Bone marrow (tissue), 2 donors: Measurements from ENCODE around the gene ABCC1.
"Not testable (repeated sequence)": the region's sequence is repeated elsewhere in the genome, so short reads cannot be mapped to it uniquely, and the experiment has no call there.

ENCODE experiments used
- DNase-seq, 2 donors: peaks; one replicate each; lab custom pipeline; 2025; lab: John Stamatoyannopoulos, UW

Gene ABCC1

DNA sequence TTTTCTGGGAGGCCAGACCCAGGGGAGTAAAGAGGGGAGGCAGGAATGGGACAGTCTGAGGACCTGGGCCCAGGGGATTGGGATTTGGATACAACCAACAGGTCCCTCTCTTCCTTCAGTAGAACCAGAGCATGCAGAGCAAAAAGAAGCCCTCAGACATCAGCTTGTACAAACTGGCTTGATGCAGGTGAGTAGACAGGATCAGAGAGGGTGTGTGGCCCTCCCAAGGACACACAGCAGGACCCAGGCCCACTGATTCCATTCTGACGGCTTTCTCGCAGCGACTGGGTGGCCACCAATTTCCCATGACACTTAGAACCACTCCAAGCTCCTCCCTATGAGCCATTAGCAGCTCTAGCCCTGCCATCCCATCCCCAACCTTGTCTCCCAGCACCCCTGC is 210.2 kb downstream of the ABCC1 start:
- no peak for DNase-seq

DNA sequence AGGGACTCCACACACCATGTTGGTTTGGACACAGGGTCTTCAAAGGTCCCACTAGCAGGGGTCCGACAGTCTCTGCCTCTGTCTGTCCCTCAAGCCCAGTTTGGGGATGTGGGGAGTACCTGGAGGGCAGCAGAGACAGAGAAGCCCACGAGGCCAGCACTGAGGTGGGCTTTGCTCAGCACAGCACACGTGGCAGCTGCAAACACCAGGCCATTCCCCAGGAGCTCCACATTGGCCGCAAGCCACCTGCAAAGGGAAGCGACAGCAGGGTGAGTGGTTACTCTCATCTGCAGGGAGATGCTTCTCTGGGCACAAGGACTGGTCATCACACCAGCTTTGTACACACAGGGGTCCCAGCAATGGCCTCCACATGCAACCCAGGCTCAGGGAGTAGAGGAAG is 211.9 kb downstream of the ABCC1 start:
- no peak for DNase-seq

DNA sequence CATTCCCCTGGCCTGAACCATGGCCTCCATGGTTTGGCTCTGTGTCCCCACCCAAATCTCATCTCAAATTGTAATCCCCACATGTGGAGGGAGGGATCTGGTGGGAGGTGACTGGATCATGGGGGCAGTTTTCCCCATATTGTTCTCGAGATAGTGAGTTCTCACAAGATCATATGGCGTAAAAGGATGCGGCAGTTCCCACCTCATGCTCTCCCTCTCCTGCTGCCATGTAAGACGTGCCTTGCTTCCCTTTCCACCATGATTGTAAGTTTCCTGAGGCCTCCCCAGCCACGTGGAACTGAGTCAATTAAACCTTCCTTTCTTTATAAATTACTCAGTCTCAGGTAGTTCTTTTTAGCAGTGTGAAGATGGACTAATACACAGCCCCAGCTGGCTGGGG is 212.4 kb downstream of the ABCC1 start:
- DNase-seq = not testable (repeated sequence)

DNA sequence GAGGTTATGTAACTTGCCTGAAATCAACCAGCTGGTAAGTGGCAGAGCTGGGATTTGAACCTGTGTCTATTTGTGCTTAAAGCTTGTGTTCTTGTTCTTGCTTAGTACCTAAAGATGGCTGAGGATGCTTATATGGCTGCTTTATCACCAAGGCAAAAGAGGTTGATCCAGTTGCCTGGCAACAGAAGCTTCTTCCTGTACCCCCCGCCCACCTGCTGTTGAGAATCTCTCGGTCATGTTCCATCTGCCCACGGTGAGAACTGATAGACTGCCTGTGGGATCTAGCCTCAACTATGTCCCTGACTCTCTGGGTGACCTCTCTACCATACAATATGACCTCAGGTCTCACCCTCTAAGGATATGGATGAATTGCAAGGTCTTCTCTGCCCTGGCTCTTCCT is 213.2 kb downstream of the ABCC1 start:
- DNase-seq = no peak

DNA sequence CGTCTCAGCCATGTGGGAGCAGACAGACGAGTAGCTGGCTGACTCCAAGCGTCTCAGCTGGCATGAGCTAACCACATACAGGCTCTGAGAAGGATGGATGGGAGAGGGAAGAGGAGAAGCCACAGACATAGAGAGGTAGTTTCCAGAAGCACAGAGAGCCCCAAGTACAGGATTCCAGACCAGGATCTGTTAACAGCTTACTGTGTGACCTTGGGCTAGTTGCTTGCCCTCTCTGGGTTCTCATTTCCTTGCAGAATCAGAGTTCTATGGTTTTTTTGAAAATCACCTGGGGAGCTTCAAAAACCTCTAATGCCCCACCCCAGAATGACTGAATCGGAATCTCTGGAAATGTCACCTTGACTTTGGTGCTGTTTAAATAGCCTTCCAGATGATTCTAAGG is 213.7 kb downstream of the ABCC1 start:
- DNase-seq = no peak

DNA sequence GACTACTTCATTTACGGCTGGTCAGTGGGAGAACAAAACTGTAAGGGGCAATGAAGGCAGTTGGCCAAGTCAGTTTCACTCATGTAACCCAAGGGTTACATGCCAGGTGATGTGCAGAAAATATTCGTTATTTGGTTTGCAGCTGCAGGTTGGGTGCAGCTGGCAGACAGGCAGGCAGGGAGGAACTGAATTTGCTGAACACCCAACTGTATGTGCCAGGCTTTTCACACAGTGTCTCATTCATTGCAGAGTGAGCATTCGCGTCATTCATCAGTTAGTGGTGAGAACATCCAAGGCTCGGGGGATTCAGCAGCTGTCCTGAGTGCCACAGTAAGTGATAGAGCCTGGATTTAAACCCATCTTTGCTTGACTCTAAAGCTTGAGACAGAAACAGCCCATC is 214.2 kb downstream of the ABCC1 start:
- DNase-seq = no peak

- DNase-seq = no peak
Measured at GRCh38 chr16:16164243-16164642, 214.8 kb downstream of the ABCC1 start.

- no peak for DNase-seq
Measured at GRCh38 chr16:16166085-16166484, 216.7 kb downstream of the ABCC1 start.

- no peak for DNase-seq
Measured at GRCh38 chr16:16166949-16167348, 217.5 kb downstream of the ABCC1 start.

DNA sequence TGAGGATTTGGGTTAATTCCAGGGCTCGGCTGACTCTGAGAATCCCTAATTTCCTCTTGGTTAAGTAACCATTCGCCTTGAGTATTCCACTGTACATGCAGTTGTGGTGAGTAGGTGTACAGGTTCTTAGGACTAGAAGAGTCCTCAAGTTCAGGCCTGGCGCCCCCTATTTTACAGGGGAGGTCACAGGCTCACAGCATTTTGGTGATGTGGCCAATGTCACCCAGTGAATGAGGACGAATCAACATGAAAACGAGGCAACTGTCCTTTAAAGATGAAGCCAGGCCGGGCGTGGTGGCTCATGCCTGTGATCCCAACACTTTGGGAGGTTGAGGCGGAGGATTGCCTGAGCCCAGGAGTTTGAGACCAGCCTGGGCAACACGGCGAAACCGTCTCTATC is 218.5 kb downstream of the ABCC1 start:
- DNase-seq = no peak

GRCh38 chr16:16168431-16168830 is 219.0 kb downstream of the ABCC1 start:
- no peak for DNase-seq

- no peak for DNase-seq
Measured at GRCh38 chr16:16169615-16170014, 220.2 kb downstream of the ABCC1 start.

- DNase-seq = no peak
Measured at GRCh38 chr16:16171332-16171919, 222.0 kb downstream of the ABCC1 start.

DNA sequence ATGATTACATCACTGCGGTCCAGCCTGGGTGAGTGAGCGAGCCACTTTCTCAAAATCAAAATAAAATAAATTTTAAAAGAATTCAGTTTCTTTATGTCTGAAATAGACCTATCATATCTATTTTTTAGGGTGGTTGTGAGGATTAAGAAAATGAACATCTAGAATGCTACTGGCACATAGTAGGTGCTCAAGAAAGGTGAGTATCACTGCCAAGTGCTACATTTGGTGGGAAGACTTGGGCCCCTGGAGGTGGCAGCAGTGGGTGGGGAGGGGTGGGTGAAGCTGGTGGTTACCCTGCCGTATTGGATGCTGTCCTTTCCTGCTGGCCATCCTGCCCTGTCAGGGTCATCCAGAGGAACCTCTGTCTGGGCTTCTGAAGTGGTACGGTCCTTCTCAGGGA is 223.6 kb downstream of the ABCC1 start:
- no peak for DNase-seq

- no peak for DNase-seq
Measured at GRCh38 chr16:16175296-16175695, 225.9 kb downstream of the ABCC1 start.

- DNase-seq = no peak
Measured at GRCh38 chr16:16176328-16176727, 226.9 kb downstream of the ABCC1 start.

DNA sequence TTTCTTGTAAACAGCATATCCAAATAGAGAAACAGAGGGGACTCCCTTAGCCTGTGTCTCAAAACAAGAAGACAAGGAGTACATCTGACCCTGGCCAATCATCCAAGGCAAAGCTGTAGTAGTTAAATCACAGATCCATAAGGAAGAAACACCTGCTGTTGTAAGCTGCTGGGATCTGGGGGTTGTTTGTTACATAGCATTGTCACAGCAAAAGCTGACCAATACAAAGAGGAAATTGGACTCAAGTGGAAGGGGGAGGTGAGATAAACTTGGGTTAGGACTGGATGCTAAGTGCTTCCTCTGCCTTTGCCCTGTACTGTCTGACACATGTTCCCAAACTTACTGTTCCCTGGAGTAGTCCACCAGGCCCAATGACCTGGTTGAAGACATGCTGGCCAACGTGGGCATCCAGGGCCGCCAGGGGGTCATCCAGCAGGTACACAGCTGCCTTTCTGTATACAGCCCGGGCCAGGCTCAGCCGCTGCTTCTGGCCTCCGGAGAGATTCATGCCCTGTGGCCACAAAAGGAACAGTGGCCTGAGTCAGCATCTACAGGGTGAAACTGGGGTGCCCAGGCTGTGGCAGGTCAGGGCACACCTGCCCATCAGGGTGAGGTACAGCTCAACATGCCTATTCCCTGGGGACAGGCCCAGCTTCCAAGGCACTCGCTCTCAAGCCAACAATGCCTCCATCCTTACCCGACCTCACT is 229.2 kb downstream of the ABCC1 start:
- no peak for DNase-seq

DNA sequence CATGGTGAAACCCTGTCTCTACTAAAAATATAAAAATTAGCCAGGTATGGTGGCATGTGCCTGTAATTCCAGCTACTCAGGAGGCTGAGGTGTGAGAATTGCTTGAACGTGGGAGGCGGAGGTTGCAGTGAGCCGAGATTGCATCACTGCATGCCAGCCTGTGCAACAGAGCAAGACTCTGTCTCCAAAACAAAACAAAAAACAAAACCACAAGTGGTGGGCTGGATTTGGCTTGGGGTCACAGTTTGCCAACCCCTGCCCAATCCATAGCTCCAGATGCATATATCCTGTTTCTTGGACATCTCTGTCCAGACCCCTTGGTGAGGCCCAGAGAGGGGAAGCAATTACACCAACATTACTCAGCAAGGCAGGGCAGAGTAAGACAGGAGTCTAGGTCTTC is 232.3 kb downstream of the ABCC1 start:
- not testable (repeated sequence) for DNase-seq

- no peak for DNase-seq
Measured at GRCh38 chr16:16182918-16183317, 233.5 kb downstream of the ABCC1 start.

DNA sequence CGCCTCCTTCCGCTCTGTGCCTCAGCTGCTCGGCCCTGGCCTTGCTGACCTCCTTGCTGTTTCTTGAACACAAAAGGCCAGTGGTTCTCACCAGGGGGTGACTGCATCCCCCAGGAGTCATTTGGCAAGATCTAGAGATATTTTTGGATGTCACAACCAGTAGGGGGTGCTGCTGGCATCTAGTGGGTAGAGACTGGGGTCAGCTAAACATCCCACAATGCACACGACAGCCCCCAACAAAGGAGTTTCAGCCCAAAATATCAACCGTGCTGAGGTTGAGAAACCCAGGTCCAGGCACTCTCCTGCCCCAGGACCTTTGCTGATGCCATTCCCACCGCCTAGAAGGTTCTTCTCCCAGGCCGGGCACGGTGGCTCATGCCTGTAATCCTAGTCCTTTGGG is 234.1 kb downstream of the ABCC1 start:
- no peak for DNase-seq

DNA sequence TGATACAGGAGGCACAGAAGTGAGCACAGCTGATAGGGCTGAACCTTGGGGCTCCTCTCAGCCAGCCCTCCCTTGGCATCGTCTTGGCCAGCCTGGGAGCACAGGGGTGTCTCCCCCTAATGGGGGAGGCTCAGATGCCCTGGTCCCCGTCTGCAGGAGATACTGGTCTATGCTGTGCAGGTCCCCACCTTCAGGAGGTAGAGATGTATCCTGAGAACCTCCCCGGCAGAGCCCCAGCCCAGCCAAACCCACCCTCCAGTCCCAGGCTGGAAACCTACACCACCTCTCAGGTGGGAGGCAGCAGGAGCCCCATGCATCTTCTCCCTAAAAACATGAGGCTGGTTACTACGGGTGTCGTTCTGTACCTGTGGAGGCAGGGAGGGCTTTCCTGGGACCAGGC is 235.2 kb downstream of the ABCC1 start:
- DNase-seq = no peak

DNA sequence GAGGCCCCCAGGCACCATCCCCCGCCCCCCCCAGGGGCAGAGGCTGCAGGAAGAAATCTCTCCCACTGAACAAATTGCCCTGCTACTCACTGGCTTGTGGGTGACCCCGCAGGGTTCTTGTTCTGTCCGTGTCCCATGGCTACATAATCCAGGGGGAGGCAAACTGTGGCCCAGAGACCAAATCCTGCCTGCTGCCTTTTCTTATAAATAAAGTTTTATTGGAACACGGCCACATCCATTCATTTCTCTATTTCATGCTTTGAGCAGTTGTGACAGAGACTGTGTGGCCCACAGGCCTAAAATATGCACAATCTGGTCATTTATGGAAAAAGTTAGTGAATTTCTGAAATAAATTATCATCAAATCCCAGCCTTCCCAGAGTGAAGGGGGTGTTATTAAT is 235.7 kb downstream of the ABCC1 start:
- DNase-seq = no peak

DNA sequence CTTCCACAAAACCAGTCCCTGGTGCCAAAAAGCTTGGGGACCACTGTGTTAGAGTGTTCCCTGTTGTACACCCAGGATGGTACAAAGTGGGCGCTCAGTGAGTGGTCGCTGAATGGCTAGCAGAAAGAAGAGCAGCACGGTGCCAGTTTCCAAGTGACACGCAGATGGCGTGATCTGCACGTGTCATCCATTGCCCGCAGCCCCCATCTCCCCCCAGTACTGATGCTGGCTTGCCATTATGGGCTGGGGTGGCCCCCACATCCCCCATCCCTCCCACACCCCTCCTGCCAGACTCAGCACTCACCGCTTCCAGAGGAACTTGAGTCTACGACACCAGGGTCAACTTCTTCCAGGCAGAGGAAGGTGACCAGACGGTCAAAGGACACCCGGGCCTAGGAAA is 237.4 kb downstream of the ABCC1 start:
- no peak for DNase-seq

- no peak for DNase-seq
Measured at GRCh38 chr16:16188827-16189226, 239.4 kb downstream of the ABCC1 start.
